GM04504 (cell line): ENCODE results near the gene LRRC30.

Source experiments
- DNase-seq: peaks from one replicate; pipeline ENCODE4 v3.0.0-alpha.2; 2012; ENCODE audit warnings: low read depth

Gene LRRC30

GRCh38 chr18:7237673-7238272, 6.9 kb downstream of the LRRC30 start:
- DNase-seq = no peak

DNA sequence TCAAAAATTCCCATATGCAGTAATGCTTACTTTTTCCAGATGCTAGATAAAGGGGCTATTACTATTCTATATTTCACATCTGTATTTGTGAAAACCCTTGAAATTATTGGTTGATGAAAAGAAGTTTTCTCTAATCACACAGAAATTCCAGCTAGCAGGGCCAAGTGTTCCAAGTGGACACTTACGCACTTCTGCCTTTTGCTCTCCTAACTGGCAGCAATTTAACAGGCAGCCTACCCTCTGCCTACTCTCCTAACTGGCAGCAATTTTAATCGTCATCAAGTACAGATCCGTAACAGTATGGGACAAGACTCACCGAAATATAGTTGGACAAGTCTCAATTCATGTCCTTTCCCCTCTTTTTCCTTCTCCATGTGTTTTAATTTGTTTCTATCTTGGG, 12.0 kb downstream of the LRRC30 start:
- DNase-seq = no peak

DNA sequence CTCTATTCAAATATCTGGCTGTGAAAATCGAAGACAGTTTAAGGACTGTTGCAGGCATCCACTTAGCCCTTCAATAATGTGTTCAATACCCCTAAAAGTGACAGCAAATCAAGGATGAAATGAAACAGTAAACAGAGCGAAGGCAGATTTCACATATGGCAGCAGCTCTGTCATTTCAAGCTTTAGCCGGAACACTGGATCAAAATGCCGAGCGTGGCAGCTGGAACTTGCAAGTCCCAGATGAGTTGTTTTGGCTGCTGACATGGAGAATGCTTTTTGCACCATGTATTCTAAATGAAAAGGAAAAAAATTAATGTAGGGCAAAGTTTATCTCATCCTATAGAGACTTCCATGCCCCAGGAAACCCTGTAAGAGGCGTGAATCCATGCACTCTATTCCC, 18.0 kb downstream of the LRRC30 start:
- DNase-seq = no peak

- no peak for DNase-seq
These were observed 23.3 kb downstream of the LRRC30 start for GRCh38 chr18:7254163-7254562.

DNA sequence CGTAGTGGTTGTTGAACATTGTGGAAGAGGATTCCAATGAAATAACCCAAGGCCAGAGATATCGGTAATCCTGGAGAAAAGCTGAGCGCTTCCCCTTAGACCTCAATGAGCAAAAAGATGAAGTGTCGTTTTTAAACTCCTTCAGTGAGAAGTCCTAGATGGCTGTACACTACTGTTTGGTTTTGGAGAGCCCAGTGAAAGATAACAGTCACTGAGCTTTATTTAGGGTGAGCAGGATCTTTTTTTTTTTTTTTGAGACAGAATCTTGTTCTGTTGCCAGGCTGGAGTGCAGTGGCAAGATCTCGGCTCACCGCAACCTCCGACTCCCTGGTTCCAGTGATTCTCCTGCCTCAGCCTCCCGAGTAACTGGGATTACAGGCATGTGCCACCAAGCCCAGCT, 24.2 kb downstream of the LRRC30 start:
- no peak for DNase-seq

GRCh38 chr18:7255643-7256042, 24.8 kb downstream of the LRRC30 start:
- DNase-seq = no peak

DNA sequence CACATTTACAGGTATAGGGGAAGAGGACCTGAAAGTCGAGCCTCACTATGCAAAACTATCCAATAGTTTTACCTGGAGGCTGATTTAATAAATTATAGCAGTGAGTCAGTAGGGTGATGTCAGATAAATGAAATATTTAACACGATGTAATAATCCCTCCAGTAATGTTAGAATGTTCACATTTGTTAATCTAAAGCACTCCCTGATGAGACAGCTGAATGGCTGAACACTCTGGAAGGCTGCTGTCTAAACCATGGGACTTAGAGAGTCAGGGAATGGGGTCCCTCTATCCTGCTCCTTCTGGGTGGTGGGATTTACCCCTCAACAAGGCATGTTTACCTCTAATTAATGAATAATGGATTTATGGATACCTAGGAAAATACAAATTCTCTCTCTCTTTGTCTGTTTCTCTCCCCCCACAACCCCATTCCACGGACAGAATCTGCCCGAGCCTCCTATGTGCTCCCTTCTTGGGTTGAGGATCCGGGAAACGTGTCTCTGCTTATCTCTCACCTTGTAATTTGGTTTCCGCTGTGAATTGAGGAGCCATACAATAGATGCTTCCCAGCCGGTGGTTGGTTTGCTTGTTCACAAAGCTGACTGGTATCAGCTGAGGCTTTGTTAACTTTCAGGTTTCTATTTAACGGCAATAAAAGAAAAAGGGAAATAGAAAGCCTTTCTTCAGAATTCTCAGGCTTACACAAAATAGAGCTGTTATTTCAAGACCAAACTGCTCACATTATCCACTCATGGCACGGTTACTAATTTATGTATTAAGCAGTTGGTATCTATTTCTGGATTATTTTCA, 25.9 kb downstream of the LRRC30 start:
- DNase-seq = no peak

GRCh38 chr18:7257426-7257740, 26.5 kb downstream of the LRRC30 start:
- DNase-seq = no peak

DNA sequence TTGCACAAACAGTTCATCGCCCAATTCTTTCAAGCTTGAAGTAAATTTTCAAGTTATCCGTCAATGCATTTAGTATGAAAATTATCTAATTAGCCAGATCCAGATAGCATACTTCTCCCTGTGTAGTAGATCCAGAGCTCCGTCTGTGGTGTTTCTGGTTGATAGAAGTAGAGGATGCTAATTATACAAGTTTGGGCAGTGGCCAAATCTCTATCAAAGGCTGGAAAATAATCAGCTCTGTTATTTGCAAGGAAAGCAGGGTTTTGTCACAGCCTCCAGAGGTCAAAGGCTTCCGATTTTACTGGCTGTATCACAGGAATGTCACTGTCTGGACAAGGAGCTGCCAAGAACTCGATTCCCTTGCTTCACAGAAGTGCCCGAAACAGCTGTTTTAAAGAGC, 28.6 kb downstream of the LRRC30 start:
- no peak for DNase-seq

GRCh38 chr18:7261199-7261598, 30.3 kb downstream of the LRRC30 start:
- DNase-seq = no peak

GRCh38 chr18:7267973-7268372, 37.1 kb downstream of the LRRC30 start:
- no peak for DNase-seq

DNA sequence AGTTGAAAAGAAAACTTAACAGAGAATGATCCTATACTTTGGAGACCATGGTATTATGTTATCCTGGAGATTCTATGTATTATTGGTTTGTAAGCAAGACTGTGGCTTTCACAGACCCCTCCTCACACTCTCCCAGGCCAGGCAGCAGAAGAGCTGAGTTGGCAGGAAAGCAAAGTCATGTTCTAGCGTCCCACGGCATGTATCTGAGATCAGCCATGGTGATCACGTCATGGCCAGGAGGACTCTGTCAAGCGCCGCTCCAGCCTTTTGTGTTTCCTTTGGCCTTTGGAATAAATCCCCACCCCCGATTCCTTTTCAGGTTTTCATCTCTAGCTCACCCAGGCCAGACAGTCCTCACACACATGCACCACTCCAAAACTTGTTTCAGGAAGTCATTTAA, 39.1 kb downstream of the LRRC30 start:
- DNase-seq = no peak

- DNase-seq = peak; percentile 17
These were observed 41.6 kb downstream of the LRRC30 start for GRCh38 chr18:7272311-7273049.

DNA sequence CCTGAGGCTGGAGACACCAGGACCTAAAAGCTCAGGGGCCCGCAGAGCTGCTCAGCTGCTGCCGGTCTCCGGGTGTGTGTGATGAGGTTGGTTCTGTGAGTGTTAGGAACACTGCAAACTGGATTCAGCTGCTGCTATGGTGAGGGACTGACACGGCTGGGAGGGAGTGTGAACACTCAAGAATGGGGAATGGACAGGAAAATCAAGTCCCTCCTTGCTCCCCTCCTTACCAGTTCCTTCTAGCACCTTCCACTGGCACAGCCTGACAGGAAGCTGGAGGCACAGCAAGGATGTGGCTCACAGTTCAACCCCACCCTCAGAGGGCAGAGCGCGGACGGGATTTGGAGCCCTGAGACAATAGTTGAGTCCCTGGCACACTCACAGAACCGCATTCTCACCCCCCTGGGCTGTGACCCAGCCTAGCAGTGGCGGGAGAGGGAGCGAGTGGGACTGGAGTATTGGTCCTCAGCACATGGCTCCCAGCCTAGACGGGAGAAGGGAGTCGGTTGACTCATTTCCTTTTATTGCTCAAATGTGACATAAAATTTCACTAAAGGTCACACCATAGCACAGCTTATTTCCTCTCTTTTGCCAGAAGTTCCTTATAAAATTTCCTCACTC, 42.5 kb downstream of the LRRC30 start:
- DNase-seq = peak; percentile 21

- no peak for DNase-seq
These were observed 50.7 kb downstream of the LRRC30 start for GRCh38 chr18:7281579-7281978.
